IPS-18a (cell line): Measurements from ENCODE around the gene PCDHGA1.

ENCODE experiments used
- H3K27ac ChIP-seq: one replicate; pipeline ENCODE4 v1.5.1; 2013; ENCODE audit warnings: low read length
- H3K27me3 ChIP-seq: one replicate; pipeline ENCODE4 v1.6.1; 2013; ENCODE audit warnings: mild to moderate bottlenecking, low read length; ENCODE audit not compliant: control insufficient read depth, insufficient read depth
- H3K36me3 ChIP-seq: one replicate; pipeline ENCODE4 v1.6.1; 2013; ENCODE audit warnings: low read depth, low read length; ENCODE audit not compliant: control insufficient read depth
- H3K4me1 ChIP-seq: one replicate; pipeline ENCODE4 v1.6.1; 2013; ENCODE audit warnings: low read depth, low read length; ENCODE audit not compliant: control insufficient read depth
- H3K4me3 ChIP-seq: one replicate; pipeline ENCODE4 v1.5.1; 2013; ENCODE audit warnings: low read length
- H3K9ac ChIP-seq: one replicate; pipeline ENCODE4 v1.6.1; 2013; ENCODE audit warnings: mild to moderate bottlenecking, low read length, moderate library complexity
- H3K9me3 ChIP-seq: one replicate; pipeline ENCODE4 v1.6.1; 2013; ENCODE audit warnings: low read depth, low read length; ENCODE audit not compliant: control insufficient read depth

The PCDHGA1 gene

DNA sequence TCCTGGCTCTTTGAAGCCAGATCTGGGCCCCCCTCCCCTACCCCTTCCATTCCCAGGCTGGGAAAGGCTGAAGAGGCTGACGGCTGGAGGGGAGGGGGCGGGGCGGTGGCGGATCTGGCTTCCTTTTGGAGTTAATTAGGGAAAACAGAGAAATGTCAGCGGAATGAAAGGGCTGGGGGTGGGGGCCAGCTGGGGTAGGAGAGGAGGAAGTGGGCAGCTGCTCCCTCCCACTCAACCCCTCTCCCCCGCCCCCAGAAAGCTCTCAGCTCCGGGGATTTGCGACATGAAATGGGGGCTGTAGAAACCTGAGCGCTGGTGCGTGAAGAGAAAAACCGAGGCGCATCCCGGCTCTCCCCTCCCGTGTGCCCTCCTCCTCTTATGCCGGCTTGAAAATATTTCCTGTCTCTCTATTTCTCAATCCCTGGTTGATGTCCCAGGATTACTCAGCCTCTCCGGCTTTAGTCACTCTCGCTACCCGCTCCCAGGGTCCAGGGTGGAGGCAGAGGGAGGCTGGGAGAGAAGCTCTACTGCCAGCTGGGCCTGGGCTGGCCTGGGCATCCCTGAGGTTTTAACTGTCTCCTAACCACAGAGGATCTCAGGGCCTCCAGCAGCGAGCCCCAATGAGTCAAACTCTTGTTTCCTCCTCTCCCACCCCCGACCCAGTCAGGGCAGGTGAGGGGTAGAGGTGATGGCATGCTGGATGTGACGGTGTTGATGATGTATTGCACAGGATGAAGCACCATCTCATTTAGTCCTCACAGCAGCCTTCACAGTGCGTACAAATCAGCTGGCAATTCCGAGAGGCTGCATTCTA lies 178.7 kb downstream of the PCDHGA1 start:
- no peaks in the 10 kb centered on the region for H3K9me3 ChIP-seq
- no peak overlapping the region for H3K27ac ChIP-seq
- no peaks in the 10 kb centered on the region for H3K27me3 ChIP-seq
- peaks cover 21% of the 10 kb centered on the region for H3K4me1 ChIP-seq
- peak overlapping the region; percentile 39 for H3K9ac ChIP-seq
- peaks cover 10% of the 10 kb centered on the region for H3K36me3 ChIP-seq
- peak overlapping the region; percentile 44 for H3K4me3 ChIP-seq

DNA sequence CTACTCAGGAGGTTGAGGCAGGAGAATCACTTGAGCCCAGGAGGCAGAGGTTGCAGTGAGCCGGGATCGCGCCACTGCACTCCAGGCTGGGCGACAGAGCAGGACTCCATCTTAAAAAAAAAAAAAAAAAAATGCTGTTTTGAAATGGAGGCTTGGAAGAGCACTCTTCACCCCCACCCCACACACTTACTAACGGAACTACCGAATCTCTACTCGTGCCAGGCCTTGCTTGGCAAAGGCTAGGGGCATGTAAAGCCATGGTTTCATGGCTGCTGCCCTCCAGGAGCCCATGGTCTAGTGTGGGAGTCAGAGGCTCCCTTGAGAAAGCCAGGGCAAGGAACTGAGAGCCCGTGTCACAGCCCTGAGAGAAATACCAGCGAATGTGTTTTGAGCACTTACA lies 179.8 kb downstream of the PCDHGA1 start:
- Histone ChIP-seq H3K4me1 (peaks cover 32% of the 10 kb centered on the region), H3K9ac (no peak overlapping the region), H3K27ac (no peak overlapping the region), H3K27me3 (no peaks in the 10 kb centered on the region), H3K9me3 (no peaks in the 10 kb centered on the region), H3K36me3 (peaks cover 10% of the 10 kb centered on the region), H3K4me3 (no peak overlapping the region)

DNA sequence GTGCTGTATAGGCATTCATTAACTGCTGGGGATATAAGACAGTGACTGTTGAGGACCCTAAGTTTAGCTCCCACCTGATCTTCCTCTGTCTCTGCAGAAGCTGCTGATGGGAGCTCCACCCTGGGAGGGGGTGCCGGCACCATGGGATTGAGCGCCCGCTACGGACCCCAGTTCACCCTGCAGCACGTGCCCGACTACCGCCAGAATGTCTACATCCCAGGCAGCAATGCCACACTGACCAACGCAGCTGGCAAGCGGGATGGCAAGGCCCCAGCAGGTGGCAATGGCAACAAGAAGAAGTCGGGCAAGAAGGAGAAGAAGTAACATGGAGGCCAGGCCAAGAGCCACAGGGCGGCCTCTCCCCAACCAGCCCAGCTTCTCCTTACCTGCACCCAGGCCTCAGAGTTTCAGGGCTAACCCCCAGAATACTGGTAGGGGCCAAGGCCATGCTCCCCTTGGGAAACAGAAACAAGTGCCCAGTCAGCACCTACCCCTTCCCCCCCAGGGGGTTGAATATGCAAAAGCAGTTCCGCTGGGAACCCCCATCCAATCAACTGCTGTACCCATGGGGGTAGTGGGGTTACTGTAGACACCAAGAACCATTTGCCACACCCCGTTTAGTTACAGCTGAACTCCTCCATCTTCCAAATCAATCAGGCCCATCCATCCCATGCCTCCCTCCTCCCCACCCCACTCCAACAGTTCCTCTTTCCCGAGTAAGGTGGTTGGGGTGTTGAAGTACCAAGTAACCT lies 180.7 kb downstream of the PCDHGA1 start:
- H3K4me1 ChIP-seq, result peaks cover 34% of the 10 kb centered on the region
- no peaks in the 10 kb centered on the region for H3K9me3 ChIP-seq
- no peaks in the 10 kb centered on the region for H3K27me3 ChIP-seq
- no peak overlapping the region for H3K27ac ChIP-seq
- H3K4me3 ChIP-seq, result no peak overlapping the region
- H3K36me3 ChIP-seq, result peaks cover 10% of the 10 kb centered on the region
- no peak overlapping the region for H3K9ac ChIP-seq

DNA sequence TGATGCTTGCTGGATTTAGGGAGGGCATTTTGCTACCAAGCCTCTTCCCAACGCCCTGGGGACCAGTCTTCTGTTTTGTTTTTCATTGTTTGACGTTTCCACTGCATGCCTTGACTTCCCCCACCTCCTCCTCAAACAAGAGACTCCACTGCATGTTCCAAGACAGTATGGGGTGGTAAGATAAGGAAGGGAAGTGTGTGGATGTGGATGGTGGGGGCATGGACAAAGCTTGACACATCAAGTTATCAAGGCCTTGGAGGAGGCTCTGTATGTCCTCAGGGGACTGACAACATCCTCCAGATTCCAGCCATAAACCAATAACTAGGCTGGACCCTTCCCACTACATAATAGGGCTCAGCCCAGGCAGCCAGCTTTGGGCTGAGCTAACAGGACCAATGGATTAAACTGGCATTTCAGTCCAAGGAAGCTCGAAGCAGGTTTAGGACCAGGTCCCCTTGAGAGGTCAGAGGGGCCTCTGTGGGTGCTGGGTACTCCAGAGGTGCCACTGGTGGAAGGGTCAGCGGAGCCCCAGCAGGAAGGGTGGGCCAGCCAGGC lies 181.5 kb downstream of the PCDHGA1 start:
- Histone ChIP-seq H3K27me3 (no peaks in the 10 kb centered on the region), H3K9me3 (no peaks in the 10 kb centered on the region), H3K9ac (no peak overlapping the region), H3K4me3 (no peak overlapping the region), H3K36me3 (peaks cover 13% of the 10 kb centered on the region), H3K4me1 (peaks cover 34% of the 10 kb centered on the region), H3K27ac (no peak overlapping the region)

DNA sequence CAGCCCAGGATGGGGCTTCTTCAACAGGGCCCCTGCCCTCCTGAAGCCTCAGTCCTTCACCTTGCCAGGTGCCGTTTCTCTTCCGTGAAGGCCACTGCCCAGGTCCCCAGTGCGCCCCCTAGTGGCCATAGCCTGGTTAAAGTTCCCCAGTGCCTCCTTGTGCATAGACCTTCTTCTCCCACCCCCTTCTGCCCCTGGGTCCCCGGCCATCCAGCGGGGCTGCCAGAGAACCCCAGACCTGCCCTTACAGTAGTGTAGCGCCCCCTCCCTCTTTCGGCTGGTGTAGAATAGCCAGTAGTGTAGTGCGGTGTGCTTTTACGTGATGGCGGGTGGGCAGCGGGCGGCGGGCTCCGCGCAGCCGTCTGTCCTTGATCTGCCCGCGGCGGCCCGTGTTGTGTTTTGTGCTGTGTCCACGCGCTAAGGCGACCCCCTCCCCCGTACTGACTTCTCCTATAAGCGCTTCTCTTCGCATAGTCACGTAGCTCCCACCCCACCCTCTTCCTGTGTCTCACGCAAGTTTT lies 182.1 kb downstream of the PCDHGA1 start:
- no peaks in the 10 kb centered on the region for H3K9me3 ChIP-seq
- no peaks in the 10 kb centered on the region for H3K27me3 ChIP-seq
- H3K36me3 ChIP-seq, result peaks cover 15% of the 10 kb centered on the region
- peak overlapping the region; percentile 83 for H3K4me3 ChIP-seq
- no peak overlapping the region for H3K27ac ChIP-seq
- H3K4me1 ChIP-seq, result peaks cover 32% of the 10 kb centered on the region
- peak overlapping the region; percentile 81 for H3K9ac ChIP-seq

DNA sequence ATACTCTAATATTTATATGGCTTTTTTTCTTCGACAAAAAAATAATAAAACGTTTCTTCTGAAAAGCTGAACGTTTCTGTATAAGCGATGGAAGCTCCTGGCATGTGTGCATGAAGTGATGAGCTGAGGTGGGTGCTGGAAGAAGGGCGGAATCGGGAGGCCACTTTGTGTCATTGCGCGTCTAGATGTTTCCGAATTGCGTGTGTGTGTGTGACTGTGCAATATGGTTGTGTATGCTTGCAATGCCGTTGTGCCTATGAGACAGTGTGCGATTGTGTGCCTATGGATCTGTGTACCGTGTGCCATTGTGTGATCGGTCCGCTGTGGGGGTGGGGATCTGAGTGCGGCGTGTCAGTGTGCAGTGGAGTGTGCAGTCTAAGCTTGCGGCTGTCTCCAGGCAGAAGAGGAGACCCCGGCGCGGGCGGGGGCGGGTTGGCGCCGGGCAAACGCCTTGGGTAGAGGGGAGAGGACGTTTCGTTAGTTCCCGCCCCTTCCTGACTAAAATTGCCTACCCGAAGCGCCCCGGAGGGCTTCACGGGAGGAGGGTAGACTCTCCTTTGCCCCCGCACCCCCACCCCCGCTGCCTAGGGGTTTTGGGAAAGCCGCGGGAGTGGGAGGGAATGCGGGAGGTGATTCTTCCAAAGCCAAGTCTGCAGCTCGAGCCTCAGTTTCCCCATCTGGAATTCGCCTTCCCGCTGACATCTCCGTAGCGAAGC lies 182.8 kb downstream of the PCDHGA1 start:
- no peaks in the 10 kb centered on the region for H3K9me3 ChIP-seq
- H3K4me3 ChIP-seq, result peak overlapping the region; percentile 83
- H3K4me1 ChIP-seq, result peaks cover 26% of the 10 kb centered on the region

DNA sequence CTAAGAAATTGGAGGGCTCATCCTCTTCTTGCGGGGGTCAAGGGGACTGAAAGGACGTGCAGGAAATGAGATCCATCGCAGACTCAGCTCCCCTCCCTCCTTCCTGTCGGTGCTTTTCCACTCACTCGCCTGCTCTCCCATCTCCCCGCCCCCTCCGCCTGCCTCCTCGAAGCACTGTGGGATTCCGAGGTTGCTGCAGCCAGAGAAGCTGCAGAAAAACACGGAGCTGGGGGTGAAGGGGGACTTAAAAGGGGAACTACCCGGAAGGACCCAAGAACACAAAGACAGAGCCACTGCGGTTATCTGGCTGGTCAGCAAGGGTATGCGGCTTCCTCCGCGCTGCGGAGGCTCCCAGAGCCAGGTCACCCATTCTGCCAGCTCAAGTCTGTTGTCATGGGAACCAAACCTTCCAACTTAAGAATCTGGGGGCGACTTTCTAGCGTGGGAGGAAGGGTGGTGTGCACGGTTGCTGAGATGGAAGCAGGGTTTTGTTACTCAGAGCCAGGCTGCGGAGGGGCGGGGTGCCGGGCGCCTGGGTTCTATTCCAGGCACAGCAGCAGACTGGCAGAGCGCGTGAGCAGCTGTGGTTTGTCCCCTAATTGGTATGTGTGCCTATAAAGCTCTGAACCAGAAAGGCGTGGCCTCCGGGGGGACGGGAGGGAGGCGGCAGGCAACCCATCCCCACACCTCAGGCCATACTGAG lies 183.5 kb downstream of the PCDHGA1 start:
- Histone ChIP-seq H3K9ac (peak overlapping the region; percentile 81), H3K27ac (peak overlapping the region; percentile 98), H3K4me3 (peak overlapping the region; percentile 83), H3K9me3 (no peaks in the 10 kb centered on the region), H3K36me3 (peaks cover 15% of the 10 kb centered on the region), H3K4me1 (peaks cover 21% of the 10 kb centered on the region), H3K27me3 (no peaks in the 10 kb centered on the region)

More for the DNA sequence above, 182.8 kb downstream of the PCDHGA1 start:
- Histone ChIP-seq H3K9ac (peak overlapping the region; percentile 81), H3K36me3 (peaks cover 15% of the 10 kb centered on the region), H3K27me3 (no peaks in the 10 kb centered on the region), H3K27ac (peak overlapping the region; percentile 98)

DNA sequence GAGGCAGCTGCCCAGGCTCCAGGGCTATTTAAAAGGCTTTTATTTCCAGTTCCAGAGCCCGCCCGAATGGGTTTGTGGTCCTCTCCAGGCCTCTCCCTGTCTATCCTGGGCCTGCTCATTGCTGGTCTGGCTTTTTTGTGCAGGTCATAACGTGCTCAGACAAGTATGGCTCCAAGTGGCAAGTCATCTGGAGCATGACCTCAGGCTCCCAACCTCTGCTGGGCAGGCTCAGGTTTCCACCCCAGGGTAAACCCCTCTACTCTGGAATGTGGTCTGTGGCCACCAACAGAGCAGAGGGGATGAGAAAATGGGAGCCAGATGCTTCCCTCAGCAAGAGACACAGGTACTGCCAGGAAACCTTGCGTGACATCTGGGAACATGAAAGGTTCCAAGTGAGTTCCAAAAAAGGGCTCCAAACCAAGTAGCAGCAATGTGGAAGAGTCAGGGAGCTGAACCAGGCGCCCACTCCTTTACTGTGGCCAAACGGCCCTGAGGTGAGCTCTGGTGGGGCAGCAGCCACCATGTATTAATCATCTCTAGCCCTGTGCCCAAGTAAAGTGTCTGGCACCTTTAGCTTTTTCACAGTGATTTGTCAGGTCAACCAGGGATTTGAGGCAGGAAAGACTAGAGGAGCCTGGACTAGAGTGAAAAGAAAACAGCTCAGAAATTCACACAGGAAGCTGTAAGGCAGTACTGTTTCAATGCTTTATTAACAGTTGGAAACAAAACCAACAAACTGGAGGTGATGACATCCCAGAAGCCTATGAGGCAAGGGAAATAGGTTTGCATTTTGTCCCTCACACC lies 184.2 kb downstream of the PCDHGA1 start:
- Histone ChIP-seq H3K4me3 (peak overlapping the region; percentile 83), H3K4me1 (peaks cover 15% of the 10 kb centered on the region), H3K27ac (peak overlapping the region; percentile 98)

DNA sequence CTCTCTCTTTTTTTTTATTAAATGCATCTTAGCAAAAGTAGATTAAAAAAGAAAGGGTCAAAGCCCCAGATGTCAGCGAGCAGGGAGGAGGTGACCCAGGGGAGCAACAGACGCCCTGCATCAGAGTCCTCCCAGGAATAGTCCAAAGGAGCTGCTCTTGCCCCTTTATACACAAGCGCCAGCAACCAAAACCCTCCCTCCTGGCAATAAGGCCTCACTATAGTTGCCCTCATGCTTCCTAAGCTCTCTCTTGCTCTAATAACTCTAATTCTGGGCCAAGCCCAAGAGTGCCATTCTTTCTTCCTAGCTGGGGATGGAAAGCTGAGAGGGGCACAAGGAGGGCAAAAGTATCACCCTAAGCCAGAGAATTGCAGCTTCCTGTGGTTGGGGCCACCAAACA lies 184.8 kb downstream of the PCDHGA1 start:
- peaks cover 28% of the 10 kb centered on the region for H3K36me3 ChIP-seq
- peaks cover 14% of the 10 kb centered on the region for H3K4me1 ChIP-seq
- no peaks in the 10 kb centered on the region for H3K9me3 ChIP-seq
- peak overlapping the region; percentile 81 for H3K9ac ChIP-seq
- no peaks in the 10 kb centered on the region for H3K27me3 ChIP-seq
- peak overlapping the region; percentile 98 for H3K27ac ChIP-seq
- H3K4me3 ChIP-seq, result peak overlapping the region; percentile 83

More for the DNA sequence above, 184.2 kb downstream of the PCDHGA1 start:
- no peaks in the 10 kb centered on the region for H3K27me3 ChIP-seq
- peak overlapping the region; percentile 81 for H3K9ac ChIP-seq
- peaks cover 22% of the 10 kb centered on the region for H3K36me3 ChIP-seq
- no peaks in the 10 kb centered on the region for H3K9me3 ChIP-seq

DNA sequence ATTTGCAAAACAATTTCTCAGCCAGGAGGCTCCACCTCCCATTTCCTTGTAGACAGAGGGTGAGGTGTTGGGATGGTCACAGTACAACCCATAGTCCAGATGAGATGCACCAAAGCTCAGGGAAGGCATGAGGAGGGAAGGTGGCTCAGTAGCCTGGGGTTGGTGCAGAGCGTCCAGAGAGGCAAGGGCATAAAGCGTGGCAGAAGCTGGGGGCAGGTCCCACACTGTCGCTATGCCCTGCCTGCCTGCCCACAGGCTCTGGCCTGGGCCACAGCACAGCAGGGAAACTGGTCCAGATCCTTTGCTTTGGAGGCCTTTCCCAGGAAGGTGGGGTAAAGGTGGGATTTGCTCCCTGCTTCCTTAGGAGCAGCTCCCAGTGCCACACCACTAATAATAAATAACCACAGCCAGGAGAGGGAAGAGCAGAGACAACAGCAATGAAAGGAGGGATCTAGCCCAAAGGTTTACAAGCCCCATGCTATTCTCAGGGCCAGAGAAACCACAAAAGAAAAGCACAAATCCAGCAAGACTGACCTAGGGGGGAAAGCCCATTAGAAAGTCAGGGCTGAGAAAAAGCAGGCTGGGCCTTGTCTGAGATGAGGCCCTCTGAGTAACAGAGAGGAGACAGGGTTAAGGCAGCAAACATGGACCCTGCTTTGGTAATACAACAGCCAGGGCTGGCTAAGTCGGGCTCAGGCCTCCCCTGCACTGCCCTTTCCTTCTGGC lies 185.8 kb downstream of the PCDHGA1 start:
- peaks cover 30% of the 10 kb centered on the region for H3K36me3 ChIP-seq
- no peak overlapping the region for H3K27ac ChIP-seq
- H3K4me1 ChIP-seq, result peaks cover 14% of the 10 kb centered on the region

More for the DNA sequence above, 185.8 kb downstream of the PCDHGA1 start:
- H3K4me3 ChIP-seq, result no peak overlapping the region
- no peaks in the 10 kb centered on the region for H3K27me3 ChIP-seq
- no peaks in the 10 kb centered on the region for H3K9me3 ChIP-seq
- no peak overlapping the region for H3K9ac ChIP-seq
